WTC11 (cell line): Measurements from ENCODE around the gene CPSF2.

Source experiments
- CBFB ChIP-seq: sonication (generic); formaldehyde crosslinking; IDR thresholded peaks from 2 replicates; pipeline ENCODE4 v1.8.1; 2022; ENCODE audit warnings: mild to moderate bottlenecking, low read depth, missing genetic modification reagents
- CTCF ChIP-seq: fragments of 200-600 bp; IDR thresholded peaks from 2 replicates; pipeline ENCODE4 v1.8.0; 2022; ENCODE audit warnings: antibody characterized with exemption
- NFE2L1 ChIP-seq: sonication (generic); formaldehyde crosslinking; IDR thresholded peaks from 2 replicates; pipeline ENCODE4 v1.8.1; 2023; ENCODE audit warnings: missing genetic modification reagents
- NR2C2 ChIP-seq: sonication (generic); formaldehyde crosslinking; IDR thresholded peaks from 2 replicates; pipeline ENCODE4 v1.8.0; 2022; ENCODE audit warnings: mild to moderate bottlenecking, missing genetic modification reagents
- TEAD4 ChIP-seq: sonication (generic); formaldehyde crosslinking; IDR thresholded peaks from 2 replicates; pipeline ENCODE4 v1.8.0; 2022; ENCODE audit warnings: mild to moderate bottlenecking, missing genetic modification reagents

GRCh38 chr14:92217936-92218335 is 96.2 kb downstream of the CPSF2 start:
- no peak for TF ChIP-seq CTCF
- no peak for TF ChIP-seq NR2C2
- TF ChIP-seq TEAD4 (CRISPR knock-in tag) = no peak
- no peak for TF ChIP-seq NFE2L1
- no peak for TF ChIP-seq CBFB (CRISPR knock-in tag)
